GM19438 (cell line): ENCODE results near the gene PTPRN2.

Experiments
- ATAC-seq: cut with Tn5 transposase; IDR thresholded peaks from one replicate; pipeline ENCODE4 v1.9.1; 2021; ENCODE audit warnings: low read depth; ENCODE audit not compliant: unreplicated experiment

Gene PTPRN2

DNA sequence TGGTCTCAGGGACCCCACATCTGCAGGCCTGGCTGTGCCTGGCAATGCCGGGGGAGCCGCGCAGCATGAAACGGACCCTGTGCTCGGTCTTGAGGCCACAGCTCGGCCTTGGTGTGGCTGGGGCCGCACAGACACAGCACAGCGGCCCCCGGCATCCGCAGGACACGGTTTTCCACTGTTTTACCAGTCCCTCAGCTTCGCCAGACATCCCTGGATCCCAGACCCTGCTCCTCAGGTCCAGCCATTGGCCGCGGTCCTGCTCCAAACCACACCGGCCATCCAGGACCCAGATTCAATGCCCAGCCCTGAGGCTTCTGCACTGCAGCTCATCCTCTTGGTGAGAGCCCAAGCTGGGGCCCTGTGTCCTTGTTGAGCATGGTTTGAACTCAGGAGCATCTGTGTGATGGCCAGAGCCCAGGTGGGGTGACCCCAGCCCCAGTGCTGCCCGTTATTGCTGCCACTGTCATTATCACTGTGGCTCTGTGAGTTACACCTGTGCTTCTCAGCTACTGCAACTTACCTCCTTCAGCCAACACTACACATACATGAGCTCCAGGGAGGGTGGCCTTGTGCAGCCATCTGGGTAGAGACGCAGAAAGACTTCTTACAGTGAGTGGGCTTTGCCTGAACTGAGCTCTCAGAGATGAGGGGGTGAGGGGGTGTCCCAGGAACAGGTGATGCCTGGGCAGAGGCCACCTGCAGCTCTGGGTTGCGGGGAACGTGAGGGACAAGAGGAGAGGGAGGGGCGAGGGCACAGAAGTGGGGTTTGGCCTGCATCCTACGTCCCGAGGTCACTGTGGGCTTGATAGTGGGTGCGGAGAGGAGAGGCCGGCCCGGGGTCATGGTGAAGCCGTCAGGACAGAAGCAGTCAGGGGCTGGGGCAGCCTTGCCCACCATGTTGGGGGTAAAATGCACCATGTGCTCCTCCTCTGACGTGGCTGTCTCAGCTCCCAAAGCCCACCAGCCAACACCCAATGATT, 567.6 kb downstream of the PTPRN2 start:
- no peak for ATAC-seq

DNA sequence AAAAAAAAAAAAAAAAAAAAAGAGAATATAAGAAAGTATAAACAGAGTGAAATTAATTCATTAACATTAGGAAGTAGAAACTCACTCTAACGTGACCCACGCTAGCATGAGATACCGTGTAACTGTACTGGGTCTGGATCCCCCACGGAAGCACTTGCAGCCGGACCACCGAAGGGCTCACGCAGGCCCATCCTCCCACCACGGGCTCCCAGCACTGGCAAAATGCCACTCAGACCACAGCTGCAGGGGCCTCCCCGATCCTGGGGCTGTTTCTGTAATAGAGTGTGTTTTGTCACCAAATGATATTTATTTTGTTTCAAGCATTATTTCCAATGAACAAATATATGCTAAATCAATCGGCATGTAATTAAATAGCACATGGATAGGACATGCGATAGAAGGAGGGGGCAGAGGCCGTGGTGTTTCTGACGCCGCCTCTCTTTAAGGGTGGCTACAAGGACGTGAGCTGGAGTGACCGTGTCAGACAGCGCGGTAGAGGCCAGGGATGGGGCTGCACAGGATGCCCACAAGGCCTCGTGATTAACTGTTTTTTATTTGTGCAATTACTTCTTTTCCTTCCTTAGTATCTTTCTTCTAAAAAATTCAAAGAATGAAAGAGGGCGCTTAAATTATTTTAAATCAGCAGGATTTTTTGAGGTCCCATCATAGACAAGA, 568.5 kb downstream of the PTPRN2 start:
- no peak for ATAC-seq

DNA sequence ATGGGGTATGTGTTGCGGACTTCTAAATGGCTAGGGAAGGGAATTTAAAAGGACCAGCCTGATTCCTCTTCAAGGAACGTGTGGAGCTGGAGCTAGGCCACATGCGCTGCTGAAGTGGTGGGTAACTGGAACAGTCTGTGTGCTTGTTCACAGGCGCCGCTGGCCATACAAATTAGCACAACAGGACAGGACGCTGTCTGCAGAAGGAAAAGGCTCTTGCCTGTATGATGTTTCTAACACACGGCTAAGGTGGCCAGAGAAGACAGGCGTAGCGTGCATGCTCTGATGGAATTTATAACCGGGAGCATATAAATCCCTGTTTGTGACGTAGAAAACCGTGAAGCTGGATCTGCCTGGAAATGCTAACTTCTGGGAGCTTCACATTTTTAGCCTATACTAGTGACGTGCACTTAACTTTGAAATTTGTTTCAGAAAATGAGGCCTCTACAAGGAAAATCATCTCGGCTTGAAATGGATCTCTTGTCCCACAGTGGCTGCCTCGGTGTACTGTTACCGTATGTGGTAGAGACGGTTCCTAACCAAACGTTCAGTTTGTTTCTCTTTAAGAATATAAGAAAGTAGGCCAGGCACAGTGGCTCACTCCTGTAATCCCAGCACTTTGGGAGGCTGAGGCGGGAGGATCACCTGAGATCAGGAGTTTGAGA, 569.4 kb downstream of the PTPRN2 start:
- ATAC-seq = no peak

DNA sequence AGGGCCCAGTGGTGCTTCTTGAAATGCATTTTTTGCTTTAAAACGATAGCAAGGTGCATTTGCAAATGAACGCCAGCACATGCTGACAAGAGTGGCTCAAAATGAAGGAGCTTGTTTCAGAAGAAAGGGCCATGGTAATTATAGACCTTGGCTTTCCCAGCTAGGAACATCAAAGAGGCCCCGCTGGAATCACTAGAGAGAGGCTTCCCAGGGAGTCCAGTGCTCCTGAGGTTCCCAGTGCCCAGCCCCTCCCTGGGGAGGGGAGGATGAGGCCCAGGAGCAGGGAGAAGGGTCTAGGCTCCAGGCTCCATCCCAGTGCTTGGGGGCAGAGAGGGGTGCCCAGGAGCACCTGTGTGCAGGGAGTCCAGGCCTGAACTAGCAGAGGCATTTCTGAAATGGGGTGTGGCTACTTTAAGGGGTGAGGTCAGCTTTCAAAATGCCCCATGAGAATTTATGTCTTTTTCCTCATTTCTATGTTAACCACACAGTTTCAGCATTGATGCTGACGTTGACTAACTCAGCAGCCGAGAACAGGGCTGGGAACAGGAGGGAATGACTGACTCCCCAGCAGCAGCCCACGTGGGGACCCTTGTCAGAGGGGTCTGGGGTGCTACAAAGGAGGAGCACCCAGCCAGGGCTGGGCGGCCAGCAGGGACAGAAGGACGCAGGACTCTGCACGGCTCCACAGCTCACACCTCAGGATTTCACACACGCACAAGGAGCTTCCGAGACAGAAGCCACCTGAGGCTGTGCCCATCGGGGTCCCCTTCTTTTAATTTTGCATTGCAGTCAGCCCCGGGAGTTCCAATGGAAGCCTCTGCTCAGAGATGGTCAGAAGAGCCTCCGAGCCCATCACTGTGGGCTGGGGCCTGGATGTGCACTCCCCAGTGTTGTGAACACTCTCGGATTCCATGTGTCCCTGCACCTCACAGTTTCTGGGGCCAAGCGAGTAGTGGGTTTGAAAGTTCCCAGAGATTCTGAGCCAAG, 570.2 kb downstream of the PTPRN2 start:
- ATAC-seq = no peak

DNA sequence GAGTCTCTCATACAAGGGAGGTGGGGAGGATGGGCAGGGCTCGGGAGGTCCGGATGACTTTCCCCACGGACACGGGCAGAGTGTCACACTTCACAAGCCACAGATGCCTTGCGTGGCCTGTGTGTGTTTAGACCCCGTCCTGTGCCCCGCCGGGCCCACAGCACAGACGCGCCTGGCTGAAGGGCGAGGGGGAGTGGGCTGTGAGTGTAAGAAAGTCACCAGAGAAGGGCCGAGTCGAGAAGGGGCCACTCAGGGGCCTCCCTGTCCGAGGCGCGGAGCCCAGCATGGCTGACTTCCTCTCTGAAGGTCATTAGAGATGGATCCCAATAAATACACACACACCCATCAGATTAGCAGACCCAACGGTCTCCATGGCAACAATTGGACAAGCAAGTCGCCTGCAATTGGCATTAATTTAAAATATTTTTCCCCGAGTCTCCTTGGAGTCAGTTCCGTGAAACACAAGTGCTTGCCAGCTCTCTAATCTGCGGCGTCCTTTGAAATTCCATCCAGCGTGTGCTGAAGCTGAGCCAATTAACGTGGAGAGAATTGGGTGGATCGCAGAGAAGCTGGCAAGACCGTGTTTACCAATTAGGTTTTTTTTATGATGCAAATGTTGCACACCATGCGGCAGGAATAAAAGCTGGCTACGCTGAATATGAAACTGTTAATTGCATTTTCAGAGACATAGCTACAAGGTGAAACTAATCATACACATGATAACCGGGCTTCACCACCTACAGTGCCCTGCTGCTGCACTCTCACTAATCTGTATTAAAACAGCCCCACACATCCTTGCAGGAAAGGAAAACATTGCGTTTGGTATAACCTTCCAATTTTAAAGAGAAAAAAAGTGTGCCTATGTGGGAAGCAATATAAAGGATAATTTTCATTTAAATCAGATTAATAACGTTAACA, 571.2 kb downstream of the PTPRN2 start:
- ATAC-seq = no peak

DNA sequence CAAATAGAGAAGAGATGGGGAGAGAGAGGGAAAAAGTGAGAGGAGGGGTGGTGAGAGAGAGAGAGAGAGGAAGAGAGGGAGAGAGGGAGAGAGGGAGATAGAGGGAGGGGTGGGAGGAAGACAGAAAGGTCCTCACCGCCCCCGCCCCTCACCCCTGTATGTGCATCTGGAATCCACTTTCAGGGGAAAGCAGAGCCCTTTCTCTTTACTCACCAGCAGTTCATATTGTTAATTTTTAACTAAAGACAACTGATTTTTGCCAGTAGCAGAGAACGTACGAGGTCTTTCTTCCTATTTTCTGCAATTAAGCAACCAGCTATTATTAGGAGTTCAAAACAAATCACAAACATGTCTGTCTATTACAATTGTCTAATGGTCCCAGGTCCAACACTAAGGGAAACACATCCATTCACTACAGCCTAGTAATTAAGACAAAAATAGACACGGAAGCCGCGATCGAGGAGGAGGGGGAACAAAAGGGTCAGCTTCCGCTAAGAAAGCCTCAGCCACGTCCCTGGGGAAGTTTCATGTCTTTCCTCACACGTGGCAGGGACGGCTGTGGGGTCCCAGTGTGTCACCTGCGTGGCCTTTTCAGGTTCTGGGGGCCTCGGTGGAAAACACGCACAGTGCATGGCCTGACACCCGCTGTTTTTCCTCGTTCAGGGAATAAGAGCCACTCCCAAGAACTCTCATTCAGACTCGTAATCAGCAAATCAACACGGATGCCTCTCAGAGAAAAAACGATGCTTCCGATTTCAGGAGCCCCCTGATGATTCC, 572.0 kb downstream of the PTPRN2 start:
- no peak for ATAC-seq

DNA sequence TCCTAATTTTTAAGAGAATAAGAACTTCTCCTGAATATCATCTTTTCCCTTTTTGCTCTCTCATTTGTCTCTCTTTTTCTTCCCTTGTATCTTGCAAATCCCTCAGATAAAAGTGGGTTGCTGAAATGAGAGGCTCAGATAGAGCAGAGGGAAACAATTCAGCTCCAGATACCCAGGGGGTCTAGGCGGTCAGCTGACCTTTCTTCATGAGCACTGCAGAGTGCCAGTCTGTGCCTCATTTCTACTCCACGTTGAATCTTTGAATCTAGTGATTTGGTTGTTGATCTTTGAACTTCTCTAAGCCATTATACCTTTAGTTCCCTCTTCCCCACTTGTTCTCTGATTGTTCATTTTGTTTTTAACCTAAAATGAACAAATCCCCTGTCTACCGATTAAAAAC, 572.6 kb downstream of the PTPRN2 start:
- ATAC-seq = no peak

DNA sequence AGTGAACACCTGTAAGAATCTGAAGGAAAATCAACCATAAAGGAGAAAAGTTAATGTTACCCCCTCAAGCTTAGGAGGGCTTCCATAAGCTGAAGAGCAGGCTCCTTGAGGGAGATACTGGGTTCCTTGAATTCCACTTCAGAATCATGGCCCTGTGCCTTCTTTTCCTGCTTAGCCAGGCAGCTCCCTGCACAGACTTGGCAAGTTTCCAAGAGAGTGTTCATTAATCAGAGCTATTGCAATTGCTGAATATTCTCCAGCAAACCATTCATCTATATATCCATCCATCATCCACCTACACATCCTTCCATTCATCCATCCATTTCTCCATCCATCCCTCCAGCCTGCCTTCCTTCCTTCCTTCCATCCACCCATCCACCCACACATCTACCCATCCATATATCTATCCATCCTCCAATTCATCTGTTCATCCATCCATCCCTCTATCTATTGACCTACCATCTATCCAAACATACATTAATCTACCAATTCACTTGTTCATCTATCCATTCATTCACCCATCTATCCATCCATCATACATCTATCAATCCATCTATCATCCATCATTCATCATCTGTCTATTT, 574.4 kb downstream of the PTPRN2 start:
- ATAC-seq = no peak

DNA sequence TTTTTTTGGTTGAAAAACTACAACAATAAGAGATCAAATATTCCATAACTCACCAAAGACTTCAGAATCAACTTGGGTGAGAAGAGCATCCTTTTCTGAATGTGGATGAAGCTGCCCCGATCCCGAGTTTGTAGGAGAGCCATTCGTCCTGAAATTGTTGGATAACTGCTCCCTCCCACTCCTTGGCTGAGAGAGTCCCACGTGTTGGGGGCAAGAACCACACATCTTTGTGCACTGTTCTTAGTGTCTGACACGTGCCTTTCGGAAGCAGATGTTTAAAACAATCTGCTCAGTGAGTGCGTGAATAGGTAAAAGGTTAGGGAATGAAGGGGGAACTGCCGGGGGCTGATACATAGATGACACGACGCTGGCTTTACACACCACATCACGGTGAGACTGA, 575.7 kb downstream of the PTPRN2 start:
- no peak for ATAC-seq

DNA sequence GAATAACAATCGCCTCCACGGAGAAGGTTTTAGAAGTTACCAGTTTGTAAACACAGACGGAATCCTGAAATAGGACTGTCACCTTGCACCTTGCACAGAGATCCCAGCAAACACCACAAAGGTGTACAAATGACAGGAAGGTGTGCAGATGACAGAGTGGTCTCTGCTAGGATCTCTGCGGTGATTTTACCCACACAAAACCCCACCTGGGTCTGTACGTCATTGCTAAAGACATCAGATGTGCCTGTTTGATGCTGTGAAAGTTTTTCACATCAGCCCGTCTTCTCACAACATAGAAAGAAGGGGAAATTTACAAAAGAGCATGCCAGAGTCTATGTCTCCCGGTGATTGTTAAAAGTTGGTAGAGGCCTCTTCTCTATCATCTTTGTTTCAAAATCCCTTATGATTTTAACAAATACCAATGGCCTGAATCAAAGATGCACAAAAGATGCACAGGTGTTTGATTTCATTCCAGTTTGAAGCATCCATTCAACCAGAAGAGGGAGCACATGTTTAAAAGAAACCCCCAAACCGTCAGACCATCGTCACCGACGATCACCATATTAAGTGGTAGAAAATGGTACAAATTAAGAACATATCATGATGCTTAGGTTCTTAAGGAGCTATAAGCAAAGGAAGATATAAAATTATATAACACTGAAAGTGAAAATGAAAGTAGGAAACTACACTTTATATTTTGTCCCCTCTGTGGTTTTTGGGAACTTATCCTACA, 576.5 kb downstream of the PTPRN2 start:
- no peak for ATAC-seq

DNA sequence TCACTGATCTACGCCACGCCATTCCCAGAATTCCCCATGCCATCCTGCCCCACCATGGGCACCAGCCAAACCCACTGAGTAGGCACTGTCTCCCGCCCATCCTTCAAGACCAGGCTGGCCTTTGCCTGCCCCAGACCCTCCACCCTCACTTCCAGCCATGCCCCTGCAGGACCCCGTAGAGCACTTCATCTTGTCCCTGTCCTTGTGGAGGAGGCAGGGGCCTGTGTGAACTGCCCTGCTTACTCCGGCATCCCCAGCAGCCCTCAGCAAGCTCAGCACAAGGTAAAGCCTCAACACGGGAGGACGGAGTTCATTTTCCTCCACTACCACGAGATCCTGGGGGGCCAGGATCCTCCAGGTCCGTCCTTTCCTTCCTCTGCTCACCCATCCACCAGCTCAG, 577.7 kb downstream of the PTPRN2 start:
- ATAC-seq = no peak

DNA sequence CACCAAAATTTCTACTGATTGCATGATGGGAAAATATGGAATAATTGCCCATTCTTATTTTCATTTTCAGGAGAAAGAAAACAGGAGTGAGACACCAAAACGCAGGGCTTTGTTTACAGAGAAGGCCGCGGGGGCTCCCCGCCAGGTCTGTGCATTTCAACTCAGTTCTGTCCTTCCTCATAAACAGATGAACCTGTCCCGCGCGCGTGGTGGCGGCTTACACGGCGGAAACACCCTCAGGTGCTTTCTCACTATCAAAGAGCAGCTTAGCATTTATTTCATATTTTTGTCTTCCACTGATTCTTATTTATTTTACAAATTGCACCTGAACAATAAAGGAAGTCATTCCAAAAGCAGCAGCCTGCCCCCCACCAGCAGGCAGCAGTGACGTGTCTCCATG, 579.4 kb downstream of the PTPRN2 start:
- no peak for ATAC-seq

DNA sequence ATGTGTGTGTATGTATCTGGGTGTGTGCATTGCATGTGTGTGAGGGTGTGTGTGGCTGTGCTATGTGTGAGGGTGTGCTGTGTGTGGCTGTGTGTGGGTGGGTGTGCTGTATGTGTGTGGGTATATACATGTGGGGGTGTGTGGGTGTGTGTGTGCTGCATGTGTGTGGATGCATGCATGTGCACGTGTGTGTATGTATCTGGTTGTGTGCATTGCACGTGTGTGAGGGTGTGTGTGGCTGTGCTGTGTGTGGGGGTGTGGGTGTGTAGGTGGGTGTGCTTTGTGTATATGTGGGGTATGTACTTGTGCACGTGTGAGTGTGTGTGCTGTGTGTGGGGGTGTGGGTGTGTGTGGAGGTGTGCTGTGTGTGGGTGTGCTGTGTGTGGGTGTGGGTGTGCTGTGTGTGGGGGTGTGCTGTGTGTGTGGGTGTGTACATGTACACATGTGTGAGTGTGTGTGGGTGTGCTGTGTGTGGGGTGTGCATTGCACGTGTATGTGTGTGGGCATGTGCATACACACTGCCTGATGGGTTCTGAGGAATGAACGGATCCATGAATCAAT, 579.8 kb downstream of the PTPRN2 start:
- no peak for ATAC-seq

DNA sequence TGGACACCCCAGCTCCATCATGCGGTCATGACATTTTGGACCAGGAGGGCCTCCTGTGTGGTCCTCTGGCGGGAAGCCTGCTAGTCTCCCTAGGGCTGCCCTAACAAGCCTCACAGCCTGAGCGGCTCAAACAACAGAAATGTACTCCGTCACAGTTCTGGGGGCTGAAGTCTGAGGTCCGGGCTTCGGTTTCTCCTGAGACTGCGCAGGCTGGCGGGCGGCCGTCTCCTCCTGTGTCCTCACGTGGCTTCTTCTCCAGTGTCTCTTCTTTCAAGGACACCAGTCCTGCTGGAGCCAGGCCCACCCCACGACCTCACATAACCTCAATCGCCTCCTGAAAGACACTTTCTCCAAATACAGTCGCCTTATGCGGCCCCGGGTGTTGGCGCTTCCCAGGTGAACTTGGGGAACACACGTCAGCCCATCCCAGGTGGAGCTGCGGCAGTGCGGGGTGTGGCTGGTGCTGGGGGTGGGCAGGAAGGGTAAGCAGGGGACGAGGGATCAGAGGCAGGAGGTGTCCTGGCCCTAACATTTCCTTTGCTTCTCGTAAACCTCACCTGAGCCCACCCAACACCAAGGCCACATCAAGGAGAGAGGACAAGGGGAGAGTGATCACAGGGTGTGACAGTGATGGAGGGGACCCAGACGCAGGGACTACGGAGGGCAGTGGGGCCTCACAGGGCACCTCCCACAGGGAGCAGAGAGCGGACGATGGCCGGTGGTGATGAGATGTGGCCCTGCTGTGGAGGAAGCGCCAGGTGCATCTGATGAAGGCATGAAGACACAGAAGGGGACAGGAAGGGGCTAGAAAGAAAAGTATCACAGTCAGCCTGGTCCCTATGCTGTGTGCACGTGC, 580.6 kb downstream of the PTPRN2 start:
- no peak for ATAC-seq

DNA sequence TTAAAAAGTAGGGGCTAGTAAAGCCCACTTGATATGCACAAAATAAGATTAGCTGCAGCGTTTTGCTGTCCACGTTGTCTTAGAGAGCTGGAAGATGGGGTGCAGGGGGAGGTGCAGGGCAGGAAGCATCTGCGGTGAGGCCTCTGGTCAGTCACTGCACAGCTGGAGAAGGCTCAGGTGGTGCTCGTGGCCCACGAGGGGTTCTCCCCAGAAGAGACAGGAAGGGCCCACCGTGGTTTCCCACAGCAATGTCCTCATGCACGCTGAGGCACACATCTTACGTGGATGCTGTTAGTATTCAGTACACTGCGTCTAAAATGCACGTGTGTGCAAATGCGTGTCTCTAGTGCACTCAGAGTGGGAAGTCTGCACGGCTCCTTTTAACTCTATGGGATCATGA, 582.1 kb downstream of the PTPRN2 start:
- no peak for ATAC-seq

DNA sequence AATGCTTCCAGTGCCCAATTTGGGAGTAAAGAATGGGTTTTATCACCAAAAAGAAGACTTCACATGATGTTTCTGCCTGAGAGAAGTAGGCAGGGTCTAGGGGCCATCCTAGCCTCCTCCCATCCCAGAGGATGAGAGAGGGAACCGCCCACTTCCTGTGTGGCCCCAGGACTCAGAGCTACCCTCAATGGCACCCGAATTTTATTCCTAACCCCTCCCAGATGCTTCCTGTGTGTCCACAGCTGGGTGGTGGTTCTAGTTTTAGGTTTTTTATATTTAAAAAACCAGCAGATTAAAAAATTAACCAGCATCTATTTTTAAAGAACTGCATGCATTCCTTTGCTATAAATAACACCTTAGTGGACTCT, 583.5 kb downstream of the PTPRN2 start:
- no peak for ATAC-seq
